ENCODE results near the gene PARD3.

- no peak for TF ChIP-seq POLR2A (IDR thresholded peaks at IDR 0.05)
- TF ChIP-seq CTCF (IDR thresholded peaks at IDR 0.05) = no peak
Measured at GRCh38 chr10:34392641-34393170, 422.4 kb downstream of the PARD3 start.
